ENCODE results near the gene TAF1L.

The TAF1L gene

GRCh38 chr9:32590476-32590875 lies 45.0 kb downstream of the TAF1L start:
- FAIRE-seq = no peak

DNA sequence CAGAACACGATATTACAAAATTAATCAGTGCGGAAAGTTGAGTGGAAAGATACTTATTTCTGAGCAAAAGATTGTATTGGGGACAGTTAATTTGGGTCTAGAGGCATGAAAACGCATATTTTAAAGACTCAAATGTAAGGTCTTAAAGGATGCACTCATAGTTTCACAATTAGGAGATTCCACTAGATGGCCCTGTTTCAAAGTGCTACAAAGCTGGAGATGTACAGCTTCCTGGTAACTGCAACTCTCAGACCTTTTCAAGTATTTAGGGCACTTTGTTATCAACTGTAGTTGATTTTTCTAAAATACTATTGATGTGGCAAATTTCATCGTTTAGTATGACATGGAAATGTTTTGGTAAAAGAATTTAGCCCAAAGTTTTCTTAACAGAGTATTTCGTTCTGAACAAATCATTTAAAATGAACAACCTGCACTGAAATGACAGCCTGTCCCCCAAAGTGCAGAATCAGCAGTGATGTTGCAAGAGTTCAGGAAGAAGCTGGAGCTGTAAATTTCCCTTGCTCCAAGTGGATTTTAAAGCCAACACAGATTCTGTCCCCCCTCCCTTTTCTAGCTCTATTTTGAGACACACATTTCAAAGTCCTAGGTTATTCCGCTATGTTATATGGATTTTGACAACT lies 46.3 kb downstream of the TAF1L start:
- peak; percentile 89 for FAIRE-seq

- no peak for FAIRE-seq
Observed at GRCh38 chr9:32587901-32588300, 47.6 kb downstream of the TAF1L start.

- no peak for FAIRE-seq
Observed at GRCh38 chr9:32584784-32585183, 50.7 kb downstream of the TAF1L start.

GRCh38 chr9:32581512-32582143 lies 53.8 kb downstream of the TAF1L start:
- peak; percentile 67 for FAIRE-seq

DNA sequence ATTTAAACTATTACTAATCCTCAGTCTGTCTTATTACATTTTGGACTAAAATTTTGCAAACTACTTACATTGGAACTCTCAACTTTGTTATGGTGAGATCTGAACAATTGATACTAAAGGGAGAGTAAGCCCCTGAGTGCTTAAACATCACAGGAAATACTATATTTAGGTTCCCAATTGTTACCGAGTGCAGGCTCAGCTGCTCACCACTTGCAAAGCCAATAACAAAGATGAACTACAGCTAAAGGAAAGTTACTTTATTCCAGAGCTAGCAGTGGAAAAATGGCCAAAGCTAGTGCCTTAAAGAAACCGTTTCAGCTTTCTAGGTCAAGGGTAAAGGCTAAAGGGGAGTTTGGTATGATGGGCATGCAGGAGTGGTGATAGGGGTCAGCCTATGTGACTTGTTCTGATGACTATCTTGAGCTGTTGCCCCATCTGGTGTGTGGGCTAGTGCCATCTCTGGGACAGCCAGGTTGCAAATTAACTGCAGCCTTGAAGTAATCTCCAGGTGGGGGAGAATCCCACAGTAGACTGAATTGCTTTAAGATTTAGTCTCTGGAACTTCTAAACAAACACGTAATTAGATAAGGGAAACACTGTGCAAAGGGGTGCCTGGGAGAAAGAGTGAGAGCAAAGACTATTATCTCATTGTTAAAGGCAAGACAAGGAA lies 54.7 kb downstream of the TAF1L start:
- FAIRE-seq = no peak

- FAIRE-seq = peak; percentile 84
Observed at GRCh38 chr9:32579706-32580331, 55.6 kb downstream of the TAF1L start.

All from G401.6 (cell line).